ENCODE measurements around the gene AOPEP.

Gene AOPEP

GRCh38 chr9:95130484-95130883 is 404.0 kb downstream of the AOPEP start:
- DNase-seq: no peak

- DNase-seq: no peak
Measured at GRCh38 chr9:95131023-95131943, 404.8 kb downstream of the AOPEP start.

- DNase-seq: no peak
Measured at GRCh38 chr9:95132366-95133324, 406.1 kb downstream of the AOPEP start.

- DNase-seq: no peak
Measured at GRCh38 chr9:95133325-95133705, 406.8 kb downstream of the AOPEP start.

GRCh38 chr9:95134457-95134881 is 408.0 kb downstream of the AOPEP start:
- no peak for DNase-seq

- no peak for DNase-seq
Measured at GRCh38 chr9:95135756-95136155, 409.3 kb downstream of the AOPEP start.
